Fibroblast of skin of right quadriceps (primary cell): ENCODE data around the gene UCN2.
A peak's percentile ranks its signal among the peaks of the same experiment; 100 is the strongest.
"Not testable (repeated sequence)": the region's sequence is repeated elsewhere in the genome, so short reads cannot be mapped to it uniquely, and the experiment has no call there.

Experiments
- DNase-seq: peaks from one replicate; pipeline ENCODE4 v3.0.0-alpha.2; 2013

The UCN2 gene

GRCh38 chr3:48560648-48561018 lies 2.9 kb downstream of the UCN2 start:
- DNase-seq: no peak

GRCh38 chr3:48558493-48559134 lies 5.0 kb downstream of the UCN2 start:
- DNase-seq: no peak

- peak; percentile 99 for DNase-seq
These were observed 6.6 kb downstream of the UCN2 start, which contains the start of gene PFKFB4 for GRCh38 chr3:48556796-48557626. Gene PFKFB4, minus strand, starts transcription at chr3:48556803. Its CDS starts 26 bp downstream, at chr3:48556777.

- no peak for DNase-seq
These were observed 7.4 kb downstream of the UCN2 start for GRCh38 chr3:48555949-48556795.

GRCh38 chr3:48555231-48555948 lies 8.2 kb downstream of the UCN2 start:
- DNase-seq: no peak

GRCh38 chr3:48553886-48554845 lies 9.4 kb downstream of the UCN2 start:
- DNase-seq: no peak

GRCh38 chr3:48553361-48553760 lies 10.2 kb downstream of the UCN2 start:
- no peak for DNase-seq

GRCh38 chr3:48552111-48552951 lies 11.2 kb downstream of the UCN2 start:
- DNase-seq: no peak

GRCh38 chr3:48551651-48552050 lies 11.9 kb downstream of the UCN2 start:
- DNase-seq: not testable (repeated sequence)

- DNase-seq: peak; percentile 66
These were observed 14.6 kb downstream of the UCN2 start for GRCh38 chr3:48548729-48549705.

GRCh38 chr3:48548126-48548525 lies 15.5 kb downstream of the UCN2 start:
- no peak for DNase-seq

GRCh38 chr3:48546203-48546829 lies 17.3 kb downstream of the UCN2 start:
- DNase-seq: no peak

GRCh38 chr3:48544141-48544540 lies 19.4 kb downstream of the UCN2 start:
- DNase-seq: no peak

- no peak for DNase-seq
These were observed 20.2 kb downstream of the UCN2 start for GRCh38 chr3:48543271-48543866.

GRCh38 chr3:48538451-48538850 lies 25.1 kb downstream of the UCN2 start:
- DNase-seq: no peak

- DNase-seq: no peak
These were observed 26.8 kb downstream of the UCN2 start for GRCh38 chr3:48536785-48537184.

GRCh38 chr3:48536116-48536515 lies 27.5 kb downstream of the UCN2 start:
- DNase-seq: no peak

- no peak for DNase-seq
These were observed 28.0 kb downstream of the UCN2 start for GRCh38 chr3:48535578-48535977.
